Measurements from ENCODE around the gene MAGEA3.
"Not testable (repeated sequence)": the region's sequence is repeated elsewhere in the genome, so short reads cannot be mapped to it uniquely, and the experiment has no call there.

Gene MAGEA3

DNA sequence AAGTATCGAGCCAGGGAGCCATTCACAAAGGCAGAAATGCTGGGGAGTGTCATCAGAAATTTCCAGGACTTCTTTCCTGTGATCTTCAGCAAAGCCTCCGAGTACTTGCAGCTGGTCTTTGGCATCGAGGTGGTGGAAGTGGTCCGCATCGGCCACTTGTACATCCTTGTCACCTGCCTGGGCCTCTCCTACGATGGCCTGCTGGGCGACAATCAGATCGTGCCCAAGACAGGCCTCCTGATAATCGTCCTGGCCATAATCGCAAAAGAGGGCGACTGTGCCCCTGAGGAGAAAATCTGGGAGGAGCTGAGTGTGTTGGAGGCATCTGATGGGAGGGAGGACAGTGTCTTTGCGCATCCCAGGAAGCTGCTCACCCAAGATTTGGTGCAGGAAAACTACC, 37.9 kb downstream of the MAGEA3 start:
- not testable (repeated sequence) for DNase-seq

DNA sequence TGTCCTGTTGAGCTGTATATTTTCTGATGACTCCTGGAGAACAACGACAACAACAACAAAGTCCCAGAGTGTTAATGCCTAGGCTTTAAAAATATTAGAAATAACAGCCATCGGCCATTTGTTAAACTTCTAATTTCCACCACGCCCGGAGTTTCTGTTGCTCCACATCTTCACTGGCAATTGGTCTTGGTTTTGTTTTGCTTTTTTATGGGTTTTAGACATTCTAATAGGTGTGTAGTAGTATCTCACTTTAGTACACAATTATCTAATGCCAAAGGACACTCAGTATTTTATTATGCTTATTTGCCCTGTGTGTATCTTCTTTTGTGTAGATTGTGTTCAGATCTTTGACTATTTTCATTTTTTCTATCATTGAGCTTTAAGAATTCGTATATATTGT, 40.0 kb downstream of the MAGEA3 start:
- DNase-seq, result no peak
